ENCODE measurements around the gene CRY1.
"Not testable (repeated sequence)": the region's sequence is repeated elsewhere in the genome, so short reads cannot be mapped to it uniquely, and the experiment has no call there.

The CRY1 gene

GRCh38 chr12:107017042-107017441 lies 76.3 kb downstream of the CRY1 start:
- H4K20me1 ChIP-seq: no peaks in the 10 kb centered on the region
- peaks cover 11 to 53% (median 30%) of the 10 kb centered on the region in 11 experiments; a peak in 20 of 22 replicates for H3K36me3 ChIP-seq
- H3K27ac ChIP-seq: no peak overlapping the region
- no peaks in the 10 kb centered on the region for H3K27me3 ChIP-seq
- peaks cover 0 to 9% (median 0%) of the 10 kb centered on the region in 10 experiments; a peak in 5 of 20 replicates for H3K4me1 ChIP-seq
- no peak overlapping the region for H3K4me3 ChIP-seq
- H3K4me2 ChIP-seq: no peak overlapping the region
- TF ChIP-seq Cebpa-rat (IDR thresholded peaks at IDR 0.05): no peak
- no peak overlapping the region for H3K9ac ChIP-seq
- peaks cover 11 to 27% (median 15%) of the 10 kb centered on the region in 11 experiments; a peak in 21 of 22 replicates for H3K9me3 ChIP-seq (replicated peaks in 1 of 11)

- no peak overlapping the region for H3K27ac ChIP-seq
Observed at GRCh38 chr12:107014055-107014454, 79.3 kb downstream of the CRY1 start.

GRCh38 chr12:107012736-107013425 lies 80.5 kb downstream of the CRY1 start:
- Histone ChIP-seq H3K4me1 (no peaks in the 10 kb centered on the region), H3K27me3 (no peaks in the 10 kb centered on the region), H3K4me2 (no peak overlapping the region), H3K4me3 (no peak overlapping the region), H4K20me1 (no peaks in the 10 kb centered on the region), H3K9me3 (replicated peaks in 1 of 11) (peaks cover 4 to 19% (median 12%) of the 10 kb centered on the region in 11 experiments; a peak in 15 of 22 replicates), H3K27ac (no peak overlapping the region), H3K9ac (no peak overlapping the region), H3K36me3 (peaks cover 0 to 24% (median 13%) of the 10 kb centered on the region in 11 experiments; a peak in 13 of 22 replicates)
- no peak for TF ChIP-seq Cebpa-rat (IDR thresholded peaks at IDR 0.05)

More at GRCh38 chr12:107014055-107014454, 79.3 kb downstream of the CRY1 start:
- Histone ChIP-seq H3K9ac (no peak overlapping the region), H3K27me3 (no peaks in the 10 kb centered on the region), H3K36me3 (peaks cover 0 to 34% (median 17%) of the 10 kb centered on the region in 11 experiments; a peak in 12 of 22 replicates), H3K9me3 (replicated peaks in 1 of 11) (peaks cover 0 to 11% (median 6%) of the 10 kb centered on the region in 11 experiments; a peak in 11 of 22 replicates), H3K4me3 (no peak overlapping the region), H4K20me1 (no peaks in the 10 kb centered on the region), H3K4me1 (no peaks in the 10 kb centered on the region), H3K4me2 (no peak overlapping the region)
- no peak for TF ChIP-seq Cebpa-rat (IDR thresholded peaks at IDR 0.05)

DNA sequence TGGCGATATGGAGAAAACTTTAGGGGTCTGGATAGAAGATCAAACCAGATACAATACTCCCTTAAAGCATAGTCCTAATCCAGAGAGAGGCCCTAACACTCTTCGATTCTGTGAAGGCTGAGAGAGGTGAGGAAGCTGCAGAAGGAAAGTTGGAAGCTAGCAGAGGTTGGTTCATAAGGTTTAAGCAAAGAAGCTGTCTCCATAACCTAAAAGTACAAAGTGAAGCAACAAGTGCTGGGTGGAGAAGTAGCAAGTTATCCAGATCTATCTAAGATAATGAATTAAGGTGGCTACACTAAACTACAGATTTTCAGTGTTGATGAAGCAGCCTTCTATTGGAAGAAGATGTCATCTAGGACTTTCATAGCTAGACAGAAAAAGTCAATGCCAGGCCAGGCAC lies 81.8 kb downstream of the CRY1 start:
- H3K4me2 ChIP-seq: no peak overlapping the region
- H3K36me3 ChIP-seq: peaks cover 0 to 19% (median 10%) of the 10 kb centered on the region in 11 experiments; a peak in 6 of 22 replicates
- peaks cover 4 to 19% (median 12%) of the 10 kb centered on the region in 11 experiments; a peak in 15 of 22 replicates for H3K9me3 ChIP-seq (replicated peaks in 1 of 11)
- H3K27me3 ChIP-seq: no peaks in the 10 kb centered on the region
- no peak overlapping the region for H3K4me3 ChIP-seq
- no peak overlapping the region for H3K9ac ChIP-seq
- H3K27ac ChIP-seq: no peak overlapping the region
- no peak for TF ChIP-seq Cebpa-rat (IDR thresholded peaks at IDR 0.05)
- H4K20me1 ChIP-seq: no peaks in the 10 kb centered on the region
- H3K4me1 ChIP-seq: no peaks in the 10 kb centered on the region

- Histone ChIP-seq H3K27ac (no peak overlapping the region), H3K27me3 (no peaks in the 10 kb centered on the region), H3K36me3 (peaks cover 4 to 18% (median 13%) of the 10 kb centered on the region in 11 experiments; a peak in 13 of 22 replicates), H3K4me2 (no peak overlapping the region), H3K9ac (no peak overlapping the region), H4K20me1 (no peaks in the 10 kb centered on the region), H3K9me3 (replicated peaks in 1 of 11) (peaks cover 10 to 28% (median 18%) of the 10 kb centered on the region in 11 experiments; a peak in 21 of 22 replicates), H3K4me1 (no peaks in the 10 kb centered on the region), H3K4me3 (no peak overlapping the region)
- TF ChIP-seq Cebpa-rat (IDR thresholded peaks at IDR 0.05): no peak
Observed at GRCh38 chr12:107007411-107007810, 85.9 kb downstream of the CRY1 start.

DNA sequence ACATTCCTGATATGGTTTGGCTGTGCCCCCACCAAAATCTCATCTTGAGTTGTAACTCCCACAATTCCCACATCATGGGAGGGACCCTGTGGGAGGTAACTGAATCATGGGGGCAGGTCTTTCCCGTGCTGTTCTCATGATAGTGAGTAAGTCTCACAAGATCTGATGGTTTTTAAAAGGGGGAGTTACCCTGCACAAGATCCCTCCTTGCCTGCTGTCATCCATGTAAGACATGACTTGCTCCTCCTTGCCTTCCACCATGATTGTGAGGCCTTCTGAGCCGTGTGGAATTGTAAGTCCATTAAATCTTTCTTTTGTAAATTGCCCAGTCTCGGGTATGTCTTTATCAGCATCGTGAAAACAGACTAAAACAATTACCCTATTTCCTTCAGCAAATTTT lies 90.7 kb downstream of the CRY1 start:
- H3K4me3 ChIP-seq, H3K27me3 ChIP-seq, H3K9ac ChIP-seq, H3K4me1 ChIP-seq, H3K27ac ChIP-seq, H3K4me2 ChIP-seq, H4K20me1 ChIP-seq: not testable (repeated sequence)
- peaks cover 6 to 11% (median 8%) of the 10 kb centered on the region in 11 experiments; a peak in 19 of 22 replicates for H3K9me3 ChIP-seq (replicated peaks in 1 of 11)
- H3K36me3 ChIP-seq: peaks cover 20 to 54% (median 37%) of the 10 kb centered on the region in 11 experiments

GRCh38 chr12:106999446-106999845 lies 93.9 kb downstream of the CRY1 start:
- Histone ChIP-seq H3K36me3 (peaks cover 37 to 81% (median 60%) of the 10 kb centered on the region in 11 experiments), H4K20me1 (no peaks in the 10 kb centered on the region), H3K9me3 (replicated peaks in 1 of 11) (peaks cover 7 to 16% (median 11%) of the 10 kb centered on the region in 11 experiments; a peak in 19 of 22 replicates), H3K9ac (no peak overlapping the region; a peak in 1 of 22 replicates), H3K27ac (no peak overlapping the region), H3K4me1 (no peaks in the 10 kb centered on the region), H3K4me2 (no peak overlapping the region), H3K27me3 (no peaks in the 10 kb centered on the region), H3K4me3 (no peak overlapping the region)
- no peak for TF ChIP-seq Cebpa-rat (IDR thresholded peaks at IDR 0.05)

DNA sequence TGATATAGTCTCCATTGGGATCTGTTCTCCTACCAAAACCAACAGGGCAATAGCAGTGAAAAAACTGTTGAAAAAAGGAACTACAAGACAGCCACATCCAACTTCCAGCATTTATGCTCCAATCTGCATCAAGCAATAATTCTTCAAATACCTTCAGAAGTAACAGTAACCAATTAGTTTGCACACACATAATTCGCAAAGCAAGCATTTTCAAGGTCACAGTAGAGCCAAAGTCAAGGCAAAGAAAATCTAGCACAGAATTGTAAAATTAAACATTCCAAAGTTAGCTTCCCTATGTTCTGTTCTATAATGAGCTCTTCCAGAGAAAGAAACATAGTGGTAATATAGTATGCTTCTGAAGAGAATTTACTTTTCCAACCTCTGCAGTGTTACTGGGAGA lies 95.4 kb downstream of the CRY1 start:
- Histone ChIP-seq H3K27me3 (no peaks in the 10 kb centered on the region), H4K20me1 (no peaks in the 10 kb centered on the region), H3K36me3 (peaks cover 37 to 73% (median 60%) of the 10 kb centered on the region in 11 experiments)

DNA sequence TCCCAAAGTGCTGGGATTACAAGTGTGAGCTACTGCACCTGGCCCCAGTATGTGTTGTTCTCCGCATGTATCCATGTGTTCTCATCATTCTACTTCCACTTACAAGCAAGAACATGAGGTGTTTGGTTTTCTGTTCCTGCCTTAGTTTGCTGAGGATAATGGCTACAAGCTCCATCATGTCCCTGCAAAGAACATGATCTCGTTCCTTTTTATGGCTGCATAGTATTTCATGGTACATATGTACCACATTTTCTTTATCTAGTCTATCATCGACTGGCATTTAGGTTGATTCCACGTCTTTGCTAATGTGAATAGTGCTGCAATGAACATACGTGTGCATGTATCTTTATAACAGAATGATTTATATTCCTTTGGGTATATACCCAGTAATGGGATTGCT lies 97.2 kb downstream of the CRY1 start:
- peaks cover 32 to 59% (median 47%) of the 10 kb centered on the region in 11 experiments for H3K36me3 ChIP-seq
- not testable (repeated sequence) for H3K4me3 ChIP-seq, H3K27ac ChIP-seq

More for the DNA sequence above, 95.4 kb downstream of the CRY1 start:
- no peak overlapping the region for H3K27ac ChIP-seq
- no peak overlapping the region for H3K4me3 ChIP-seq
- H3K4me2 ChIP-seq: no peak overlapping the region
- H3K4me1 ChIP-seq: no peaks in the 10 kb centered on the region
- H3K9me3 ChIP-seq (replicated peaks in 1 of 11): peaks cover 5 to 12% (median 10%) of the 10 kb centered on the region in 11 experiments; a peak in 19 of 22 replicates
- H3K9ac ChIP-seq: no peak overlapping the region
- no peak for TF ChIP-seq Cebpa-rat (IDR thresholded peaks at IDR 0.05)

More for the DNA sequence above, 97.2 kb downstream of the CRY1 start:
- H3K27me3 ChIP-seq; H3K4me2 ChIP-seq; H3K4me1 ChIP-seq; H3K9ac ChIP-seq; H4K20me1 ChIP-seq; H3K9me3 ChIP-seq (replicated peaks in 1 of 11): not testable (repeated sequence)

Data from BLaER1 treated with 17β-estradiol and CSF1 and Interleukin-3, amounts not matched to agents 10 nM and 100 nM (cell line).